IMR-90 (cell line): ENCODE measurements around the gene MYCBP2. TPM values are rescaled to one million over a fixed set of nuclear protein-coding genes. Genes with fewer than 3 reads are reported as not detected.
"Not testable (repeated sequence)": the region's sequence is repeated elsewhere in the genome, so short reads cannot be mapped to it uniquely, and the experiment has no call there.

Source experiments
- ATAC-seq: fragments of 200-7000 bp; cut with Tn5 transposase; 2 replicates; pipeline ENCODE4 v1.9.1; 2020; ENCODE audit warnings: low read depth, mild to moderate bottlenecking, moderate library complexity
- BruUV-seq: library from RNA; stranded (reverse); fragments of 400-500 nt; replicated peaks from 2 replicates; lab custom pipeline; 2021; lab: Mats Ljungman, UMichigan
- CTCF ChIA-PET: fragments of 300-600 bp; formaldehyde crosslinking; extraction: SDS; loops from one replicate; lab custom pipeline; 2021; ENCODE audit warnings: antibody characterized with exemption; lab: Yijun Ruan, JAX
- POLR2A ChIA-PET: fragments of 300-600 bp; sonication (Branson Sonifier 250); formaldehyde crosslinking; loops from one replicate; lab custom pipeline; 2022; ENCODE audit warnings: antibody characterized with exemption; ENCODE audit not compliant: unreplicated experiment; lab: Charles Lee
- DNase-seq: peaks from one replicate; pipeline ENCODE4 v3.0.0; 2013
- H2AFZ ChIP-seq: replicated peaks from 2 replicates; pipeline ENCODE3; 2013; ENCODE audit warnings: low read length, mild to moderate bottlenecking; ENCODE audit not compliant: poor library complexity
- H2AK5ac ChIP-seq: 2 replicates; pipeline ENCODE4 v1.6.1; 2013; ENCODE audit warnings: low read depth, low read length, inconsistent platforms
- H2AK9ac ChIP-seq: replicated peaks from 2 replicates; pipeline ENCODE3; 2013; ENCODE audit warnings: mild to moderate bottlenecking, low read depth, low read length, moderate library complexity; ENCODE audit not compliant: poor library complexity
- H2BK120ac ChIP-seq: 2 replicates; pipeline ENCODE4 v1.6.1; 2013; ENCODE audit warnings: low read depth, low read length, inconsistent platforms
- H2BK15ac ChIP-seq: 3 replicates; pipeline ENCODE4 v1.6.1; 2013; ENCODE audit warnings: low read depth, low read length, inconsistent platforms
- H2BK20ac ChIP-seq: 2 replicates; pipeline ENCODE4 v1.6.1; 2013; ENCODE audit warnings: low read depth, mild to moderate bottlenecking, inconsistent platforms, low read length, moderate library complexity
- H2BK5ac ChIP-seq: 2 replicates; pipeline ENCODE4 v1.6.1; 2013; ENCODE audit warnings: mild to moderate bottlenecking, low read depth, low read length, inconsistent platforms; ENCODE audit not compliant: poor library complexity, severe bottlenecking
- H3K14ac ChIP-seq: replicated peaks from 2 replicates; pipeline ENCODE4 v1.6.1; 2013; ENCODE audit warnings: low read depth, low read length, inconsistent platforms
- H3K18ac ChIP-seq: 2 replicates; pipeline ENCODE4 v1.6.1; 2013; ENCODE audit warnings: low read depth, low read length, control low read depth
- H3K23ac ChIP-seq: 2 replicates; pipeline ENCODE4 v1.6.1; 2013; ENCODE audit warnings: low read depth, low read length, inconsistent platforms
- H3K27ac ChIP-seq: 2 replicates; pipeline ENCODE4 v1.5.1; 2013; ENCODE audit warnings: mild to moderate bottlenecking, control low read depth, low read length; ENCODE audit not compliant: insufficient read depth
- H3K27me3 ChIP-seq: 2 replicates; pipeline ENCODE4 v1.6.1; 2013; ENCODE audit warnings: low read length; ENCODE audit not compliant: control insufficient read depth, insufficient read depth
- H3K36me3 ChIP-seq: 2 replicates; pipeline ENCODE4 v1.6.1; 2013; ENCODE audit warnings: low read length, mixed read lengths; ENCODE audit not compliant: control insufficient read depth, insufficient read depth
- H3K4ac ChIP-seq: 2 replicates; pipeline ENCODE4 v1.6.1; 2013; ENCODE audit warnings: low read depth, low read length, inconsistent platforms
- H3K4me1 ChIP-seq: 2 replicates; pipeline ENCODE4 v1.6.1; 2013; ENCODE audit warnings: low read length, mixed read lengths; ENCODE audit not compliant: control insufficient read depth, insufficient read depth
- H3K4me2 ChIP-seq: 2 replicates; pipeline ENCODE4 v1.6.1; 2013; ENCODE audit warnings: low read depth, mild to moderate bottlenecking, control low read depth, low read length, moderate library complexity
- H3K4me3 ChIP-seq: 2 replicates; pipeline ENCODE4 v1.5.1; 2013; ENCODE audit warnings: low read depth, mild to moderate bottlenecking, control low read depth, low read length, moderate library complexity; ENCODE audit not compliant: insufficient read depth
- H3K56ac ChIP-seq: 2 replicates; pipeline ENCODE4 v1.6.1; 2013; ENCODE audit warnings: low read length, inconsistent platforms; ENCODE audit not compliant: insufficient read depth; ENCODE audit errors: extremely low read depth
- H3K79me1 ChIP-seq, 2 experiments: 2 replicates each; pipeline ENCODE4 v1.6.1; 2013; ENCODE audit warnings: low read length in 2 of 2, inconsistent platforms in 1 of 2, low read depth in 1 of 2
- H3K9ac ChIP-seq: 2 replicates; pipeline ENCODE4 v1.6.1; 2013; ENCODE audit warnings: low read depth, low read length, control low read depth
- H3K9me1 ChIP-seq: 2 replicates; pipeline ENCODE4 v1.6.1; 2013; ENCODE audit warnings: low read length, inconsistent platforms; ENCODE audit not compliant: insufficient read depth
- H3K9me3 ChIP-seq: 2 replicates; pipeline ENCODE4 v1.6.1; 2013; ENCODE audit warnings: low read length; ENCODE audit not compliant: control insufficient read depth, insufficient read depth
- H4K20me1 ChIP-seq: 2 replicates; pipeline ENCODE4 v1.6.1; 2013; ENCODE audit warnings: low read length, inconsistent platforms; ENCODE audit not compliant: insufficient read depth
- H4K5ac ChIP-seq: 2 replicates; pipeline ENCODE4 v1.6.1; 2013; ENCODE audit warnings: mild to moderate bottlenecking, low read depth, low read length, control low read depth
- H4K8ac ChIP-seq, 2 experiments: 2 replicates each; pipeline ENCODE4 v1.6.1; 2013; ENCODE audit warnings: low read depth in 2 of 2, low read length in 2 of 2, control low read depth in 1 of 2, inconsistent platforms in 1 of 2
- H4K91ac ChIP-seq: 2 replicates; pipeline ENCODE4 v1.6.1; 2013; ENCODE audit warnings: low read depth, low read length, inconsistent platforms; ENCODE audit not compliant: insufficient read depth
- BHLHE40 ChIP-seq: fragments of 150-350 bp; IDR thresholded peaks from 2 replicates; pipeline ENCODE4 v1.6.1; 2016; ENCODE audit warnings: mild to moderate bottlenecking, low read depth, low read length
- MAFK ChIP-seq: IDR thresholded peaks from 2 replicates; pipeline ENCODE4 v1.6.1; 2012; ENCODE audit warnings: low read depth, low read length, improper control_type of control experiment
- MAZ ChIP-seq: IDR thresholded peaks from 2 replicates; pipeline ENCODE4 v1.6.1; 2012; ENCODE audit warnings: low read depth, mild to moderate bottlenecking, low read length, improper control_type of control experiment, moderate library complexity, borderline replicate concordance
- MXI1 ChIP-seq: IDR thresholded peaks from 2 replicates; pipeline ENCODE4 v1.6.1; 2012; ENCODE audit warnings: low read depth, mild to moderate bottlenecking, low read length, moderate library complexity, borderline replicate concordance
- POLR2A ChIP-seq: IDR thresholded peaks from 2 replicates; pipeline ENCODE4 v1.6.1; 2012; ENCODE audit warnings: mild to moderate bottlenecking, low read depth, low read length
- RAD21 ChIP-seq: IDR thresholded peaks from 2 replicates; pipeline ENCODE4 v1.6.1; 2012; ENCODE audit warnings: low read length, improper control_type of control experiment
- RFX5 ChIP-seq: IDR thresholded peaks from 2 replicates; pipeline ENCODE4 v1.8.0; 2012; ENCODE audit warnings: low read depth, mild to moderate bottlenecking, low read length, moderate library complexity
- WGBS, 2 experiments: methylation state at CpG; one replicate each; pipeline versions ENCODE4 v1.1.5 to v1.1.7; 2013; ENCODE audit warnings: missing lambda C conversion rate in 2 of 2; ENCODE audit not compliant: insufficient read length in 1 of 2; ENCODE audit errors: extremely low coverage in 2 of 2; 5-methylcytosine and 5-hydroxymethylcytosine counted together
- dilution Hi-C: fragments of 300-500 bp; cut with HindIII; formaldehyde crosslinking; loops from one replicate; pipeline ENCODE4 v1.14.3; 2018; ENCODE audit warnings: low sequenced_read_pairs; ENCODE audit not compliant: unreplicated experiment
- in situ Hi-C: fragments of 300-500 bp; cut with MboI; formaldehyde crosslinking; loops from 3 replicates; pipeline ENCODE4 v1.14.3; 2019; ENCODE audit warnings: low sequenced_read_pairs, inconsistent platforms, mixed read lengths
- intact Hi-C: fragments of 100-400 bp; cut with micrococcal nuclease; formaldehyde crosslinking; loops from 2 replicates; pipeline ENCODE4 v1.10.0; 2022
- polyA plus RNA-seq, 3 experiments: library from polyadenylated mRNA; depleted of rRNA; stranded (reverse); fragments of >200 nt; gene quantifications; 2 replicates each; pipeline ENCODE4 v1.2.3, GENCODE V29; 2012; ENCODE audit warnings: low replicate concordance in 1 of 3
- total RNA-seq: library from RNA; depleted of rRNA; stranded (reverse); fragments of >200 nt; gene quantifications from 2 replicates; pipeline ENCODE4 v1.2.3, GENCODE V29; 2012

Gene MYCBP2
- total and polyA plus RNA-seq, 2 of the 4 experiments (the other 2 are of a cell fraction), result 20.1 to 43.2 TPM

- CTCF ChIA-PET, result interaction anchor here (1.1 to 1.3 kb wide), 2 partner anchors 12 kb away, joined by 3 read pairs; no protein-coding TSS in a partner anchor
Measured at GRCh38 chr13:77013853-77014542, 312.9 kb downstream of the MYCBP2 start.

DNA sequence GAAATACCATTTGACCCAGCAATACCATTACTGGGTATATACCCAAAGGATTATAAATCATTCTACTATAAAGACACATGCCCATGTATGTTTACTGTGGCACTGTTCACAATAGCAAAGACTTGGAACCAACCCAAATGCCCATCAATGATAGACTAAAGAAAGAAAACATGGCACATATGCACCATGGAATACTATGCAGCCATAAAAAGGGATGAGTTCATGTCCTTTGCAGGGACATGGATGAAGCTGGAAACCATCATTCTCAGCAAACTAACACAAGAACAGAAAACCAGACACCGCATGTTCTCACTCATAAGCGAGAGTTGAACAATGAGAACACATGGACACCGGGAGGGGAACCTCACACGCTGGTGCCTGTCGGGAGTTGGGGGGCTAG lies 317.2 kb downstream of the MYCBP2 start:
- POLR2A ChIA-PET, result not testable (repeated sequence)

More at GRCh38 chr13:77013853-77014542, 312.9 kb downstream of the MYCBP2 start:
- peaks cover 8% of the 10 kb centered on the region; the same call in 1 of the 2 replicates for H4K20me1 ChIP-seq
- H3K36me3 ChIP-seq, result peaks cover 42% of the 10 kb centered on the region
- H3K9me3 ChIP-seq, result no peaks in the 10 kb centered on the region
- no peak overlapping the region for H3K4me2 ChIP-seq
- H4K8ac ChIP-seq, result no peak overlapping the region
- H2AFZ ChIP-seq, result no peak overlapping the region
- H2BK120ac ChIP-seq, result no peak overlapping the region
- H3K27ac ChIP-seq, result no peak overlapping the region
- H3K4me3 ChIP-seq, result no peak overlapping the region
- TF ChIP-seq RAD21 (no peak), MAFK (no peak), MXI1 (no peak), POLR2A (no peak), RFX5 (no peak), BHLHE40 (no peak), MAZ (no peak)
- 0 out of 2 replicates have a peak, but pooled peaks cover 3% of the 10 kb centered on the region for H3K9me1 ChIP-seq
- no peak overlapping the region for H3K9ac ChIP-seq
- no peak overlapping the region for H2BK20ac ChIP-seq
- in situ Hi-C loops (no loop called here), dilution Hi-C loops (no loop called here), intact Hi-C loops (no loop called here)
- no TSS peak for BruUV-seq
- no peak overlapping the region for H2AK9ac ChIP-seq
- H3K23ac ChIP-seq, result no peak overlapping the region
- DNase-seq (no peak), ATAC-seq (no peak)
- H2BK5ac ChIP-seq, result no peak overlapping the region
- no peak overlapping the region for H3K14ac ChIP-seq
- no peak overlapping the region for H3K18ac ChIP-seq
- H4K5ac ChIP-seq, result no peak overlapping the region
- no peaks in the 10 kb centered on the region for H3K4me1 ChIP-seq
- no peak overlapping the region for H4K91ac ChIP-seq
- WGBS, 2 experiments, result no CpG with 5 or more reads among the region's 2 CpGs
- no peaks in the 10 kb centered on the region for H3K27me3 ChIP-seq
- H2AK5ac ChIP-seq, result no peak overlapping the region
- H2BK15ac ChIP-seq, result no peak overlapping the region
- peaks cover 16 to 51% of the 10 kb centered on the region in 2 experiments for H3K79me1 ChIP-seq
- H3K56ac ChIP-seq, result no peak overlapping the region
- H3K4ac ChIP-seq, result no peak overlapping the region
- POLR2A ChIA-PET, result no interaction called here

More for the DNA sequence above, 317.2 kb downstream of the MYCBP2 start:
- BruUV-seq, dilution Hi-C loops, H2AK5ac ChIP-seq, H3K18ac ChIP-seq, ATAC-seq, H4K5ac ChIP-seq, in situ Hi-C loops, H3K27ac ChIP-seq, H2BK15ac ChIP-seq, H3K4me1 ChIP-seq, H3K27me3 ChIP-seq, DNase-seq, H2BK5ac ChIP-seq, H3K4me3 ChIP-seq, H4K91ac ChIP-seq, H3K56ac ChIP-seq, H3K4me2 ChIP-seq, H3K23ac ChIP-seq, H3K4ac ChIP-seq, H3K14ac ChIP-seq, H3K9me1 ChIP-seq, H2BK120ac ChIP-seq, intact Hi-C loops, H3K9ac ChIP-seq, CTCF ChIA-PET, H4K8ac ChIP-seq, H2AK9ac ChIP-seq, H2AFZ ChIP-seq, H3K9me3 ChIP-seq, H2BK20ac ChIP-seq: not testable (repeated sequence)
- Histone ChIP-seq H3K36me3 (peaks cover 41% of the 10 kb centered on the region), H3K79me1 (peaks cover 18 to 50% of the 10 kb centered on the region in 2 experiments), H4K20me1 (peaks cover 16% of the 10 kb centered on the region; the same call in 1 of the 2 replicates)
- WGBS, 2 experiments, result no CpG with 5 or more reads among the region's 5 CpGs
